Liver (tissue), 9 donors: ENCODE data around the gene MYO15A. TPM values are rescaled to one million over a fixed set of nuclear protein-coding genes. Genes with fewer than 3 reads are reported as not detected.

Source experiments
- DNase-seq: peaks from one replicate; pipeline ENCODE4 v3.0.0-alpha.2; 2017; ENCODE audit warnings: low spot score
- H3K27ac ChIP-seq, 2 donors: one replicate each; pipeline ENCODE4 v1.7.0; 2013; ENCODE audit warnings: inconsistent platforms in 2 of 2, low read length in 2 of 2, control low read depth in 1 of 2, low read depth in 1 of 2, mild to moderate bottlenecking in 1 of 2
- H3K27me3 ChIP-seq, 4 donors: one replicate each; pipeline versions ENCODE4 v1.6.1 to v1.7.0; 2013; ENCODE audit warnings: low read length in 3 of 4, inconsistent platforms in 1 of 4, mild to moderate bottlenecking in 1 of 4, moderate library complexity in 1 of 4; ENCODE audit not compliant: control insufficient read depth in 4 of 4, insufficient read depth in 4 of 4
- H3K36me3 ChIP-seq, 4 donors: one replicate each; pipeline versions ENCODE4 v1.6.1 to v1.7.0; 2013; ENCODE audit warnings: low read length in 3 of 4, mild to moderate bottlenecking in 3 of 4, low read depth in 1 of 4, moderate library complexity in 1 of 4; ENCODE audit not compliant: control insufficient read depth in 4 of 4, insufficient read depth in 3 of 4
- H3K4me1 ChIP-seq, 4 donors: one replicate each; pipeline versions ENCODE4 v1.6.1 to v1.7.0; 2013; ENCODE audit warnings: low read length in 3 of 4, mild to moderate bottlenecking in 3 of 4, moderate library complexity in 1 of 4; ENCODE audit not compliant: control insufficient read depth in 4 of 4, insufficient read depth in 4 of 4
- H3K4me3 ChIP-seq, 3 donors: one replicate each; pipeline versions ENCODE4 v1.6.1 to v1.7.0; 2013; ENCODE audit warnings: low read length in 3 of 3, control low read depth in 1 of 3, low read depth in 1 of 3, mild to moderate bottlenecking in 1 of 3
- H3K9ac ChIP-seq, 2 donors: one replicate each; pipeline ENCODE4 v1.7.0; 2013; ENCODE audit warnings: low read length in 2 of 2, mild to moderate bottlenecking in 2 of 2, moderate library complexity in 2 of 2, control low read depth in 1 of 2, low read depth in 1 of 2
- H3K9me3 ChIP-seq, 4 donors: one replicate each; pipeline versions ENCODE4 v1.6.1 to v1.7.0; 2013; ENCODE audit warnings: low read length in 3 of 4; ENCODE audit not compliant: control insufficient read depth in 4 of 4
- ATF3 ChIP-seq: IDR thresholded peaks from 2 replicates; pipeline ENCODE4 v1.6.1; 2016; ENCODE audit warnings: antibody characterized with exemption
- EGR1 ChIP-seq, 2 donors: IDR thresholded peaks; 2 replicates each; pipeline ENCODE4 v1.6.1; 2016 to 2018; ENCODE audit warnings: antibody characterized with exemption in 2 of 2, low read depth in 2 of 2
- FOXA1 ChIP-seq: IDR thresholded peaks from 2 replicates; pipeline ENCODE4 v1.6.1; 2016; ENCODE audit warnings: antibody characterized with exemption
- FOXA2 ChIP-seq: IDR thresholded peaks from 2 replicates; pipeline ENCODE4 v1.6.1; 2016; ENCODE audit warnings: antibody characterized with exemption
- GABPA ChIP-seq, 2 donors: IDR thresholded peaks in 1 of 2; conservative IDR thresholded peaks in 1 of 2; 2 replicates each; pipeline ENCODE4 v1.6.1; 2016; ENCODE audit warnings: antibody characterized with exemption in 2 of 2, mild to moderate bottlenecking in 1 of 2, moderate library complexity in 1 of 2
- JUND ChIP-seq, 2 donors: IDR thresholded peaks; 2 replicates each; pipeline ENCODE4 v1.6.1; 2016; ENCODE audit warnings: antibody characterized with exemption in 2 of 2
- NR2F2 ChIP-seq: IDR thresholded peaks from 2 replicates; pipeline ENCODE4 v1.6.1; 2016; ENCODE audit warnings: antibody characterized with exemption
- RAD21 ChIP-seq, 2 donors: IDR thresholded peaks; 2 replicates each; pipeline ENCODE4 v1.6.1; 2016; ENCODE audit warnings: antibody characterized with exemption in 2 of 2, mild to moderate bottlenecking in 2 of 2
- RXRA ChIP-seq, 2 donors: IDR thresholded peaks; 2 replicates each; pipeline ENCODE4 v1.6.1; 2017 to 2018; ENCODE audit warnings: antibody characterized with exemption in 2 of 2, mild to moderate bottlenecking in 1 of 2
- SP1 ChIP-seq: IDR thresholded peaks from 2 replicates; pipeline ENCODE4 v1.6.1; 2018; ENCODE audit warnings: antibody characterized with exemption, mild to moderate bottlenecking
- TAF1 ChIP-seq: conservative IDR thresholded peaks from 2 replicates; pipeline ENCODE4 v1.6.1; 2016; ENCODE audit warnings: antibody characterized with exemption, mild to moderate bottlenecking
- YY1 ChIP-seq: IDR thresholded peaks from 2 replicates; pipeline ENCODE4 v1.6.1; 2016; ENCODE audit warnings: antibody characterized with exemption, mild to moderate bottlenecking
- WGBS: extraction: QIAGEN DNeasy Blood & Tissue Kit; methylation state at CpG from one replicate; pipeline ENCODE4 v1.1.7; 2013; 5-methylcytosine and 5-hydroxymethylcytosine counted together
- polyA plus RNA-seq, 2 donors: library from polyadenylated mRNA; stranded (reverse) in 1 of 2; unstranded in 1 of 2; fragments of 200-250 nt in 1 of 2; fragments of >200 nt in 1 of 2; fragmentation: Nextera tagmentation in 1 of 2; extraction: Ambion mirVana in 1 of 2; gene quantifications; one replicate each; pipeline versions ENCODE4 v1.2.1 to v1.2.3, GENCODE V29; 2013 to 2015
- total RNA-seq, 2 donors: library from RNA; depleted of rRNA; stranded (reverse); fragments of >200 nt; gene quantifications; one replicate each; pipeline ENCODE4 v1.2.3, GENCODE V29; 2014
- TF ChIP-seq, protein P1 (sequence below): IDR thresholded peaks from 2 replicates; pipeline ENCODE4 v1.6.1; 2016; ENCODE audit warnings: antibody characterized with exemption, mild to moderate bottlenecking
- TF ChIP-seq, protein P2 (sequence below): IDR thresholded peaks from 2 replicates; pipeline ENCODE4 v1.6.1; 2016; ENCODE audit warnings: antibody characterized with exemption
- TF ChIP-seq, protein P3 (sequence below): IDR thresholded peaks from 2 replicates; pipeline ENCODE4 v1.6.1; 2016; ENCODE audit warnings: antibody characterized with exemption
- donor health status: healthy.
- donor health status: healthy.
- donor health status: healthy.
- donor health status: healthy.
- donor health status: healthy.

The MYO15A gene
- total and polyA plus RNA-seq, 4 donors: 0.15 to 2.9 (median 0.97) TPM

DNA sequence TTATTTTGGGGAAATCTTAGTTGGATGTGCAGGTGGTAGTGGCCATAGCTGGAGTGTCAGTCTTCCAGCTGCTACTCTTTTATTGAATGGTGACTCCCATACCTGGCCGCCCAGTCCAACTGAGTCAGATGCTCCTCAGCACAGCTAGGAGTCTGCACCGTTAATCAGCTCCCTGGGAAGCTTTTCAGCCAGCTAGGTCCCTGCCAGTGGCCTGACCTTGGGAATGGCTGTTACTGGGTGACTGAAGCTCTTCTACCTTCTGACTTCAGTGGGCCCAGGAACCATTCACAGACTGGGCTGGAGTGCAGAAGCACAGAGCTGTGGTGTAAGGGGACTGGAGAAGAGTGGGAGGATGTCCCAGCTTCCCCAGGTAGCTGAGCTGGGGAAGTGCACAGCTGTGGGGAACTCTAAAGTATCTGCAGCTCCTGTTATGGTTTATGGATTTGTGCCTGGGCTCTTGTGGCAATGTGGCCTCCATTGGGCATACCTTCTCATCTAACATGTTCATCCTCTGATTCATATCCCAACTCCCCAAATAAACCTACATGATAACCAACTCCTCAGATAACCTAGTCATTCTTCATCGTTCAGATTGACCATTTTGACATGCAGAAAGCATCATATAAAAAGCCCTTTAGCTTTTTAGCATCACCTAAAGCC is 89.1 kb downstream of the MYO15A start:
- H3K27ac ChIP-seq: no peak overlapping the region
- DNase-seq: no peak
- peaks cover 5 to 45% (median 27%) of the 10 kb centered on the region in 4 donors for H3K36me3 ChIP-seq
- H3K9ac ChIP-seq: no peak overlapping the region
- no peaks in the 10 kb centered on the region for H3K27me3 ChIP-seq
- TF ChIP-seq SP1 (no peak), YY1 (no peak), FOXA1 (no peak), TAF1 (no peak), EGR1 (IDR thresholded peaks at IDR 0.05; ENCODE audit: low read depth in 2 of 2) (no peak), RAD21 (IDR thresholded peaks at IDR 0.05) (no peak), JUND (IDR thresholded peaks at IDR 0.05) (no peak), NR2F2 (no peak)
- TF ChIP-seq, protein P1, sequence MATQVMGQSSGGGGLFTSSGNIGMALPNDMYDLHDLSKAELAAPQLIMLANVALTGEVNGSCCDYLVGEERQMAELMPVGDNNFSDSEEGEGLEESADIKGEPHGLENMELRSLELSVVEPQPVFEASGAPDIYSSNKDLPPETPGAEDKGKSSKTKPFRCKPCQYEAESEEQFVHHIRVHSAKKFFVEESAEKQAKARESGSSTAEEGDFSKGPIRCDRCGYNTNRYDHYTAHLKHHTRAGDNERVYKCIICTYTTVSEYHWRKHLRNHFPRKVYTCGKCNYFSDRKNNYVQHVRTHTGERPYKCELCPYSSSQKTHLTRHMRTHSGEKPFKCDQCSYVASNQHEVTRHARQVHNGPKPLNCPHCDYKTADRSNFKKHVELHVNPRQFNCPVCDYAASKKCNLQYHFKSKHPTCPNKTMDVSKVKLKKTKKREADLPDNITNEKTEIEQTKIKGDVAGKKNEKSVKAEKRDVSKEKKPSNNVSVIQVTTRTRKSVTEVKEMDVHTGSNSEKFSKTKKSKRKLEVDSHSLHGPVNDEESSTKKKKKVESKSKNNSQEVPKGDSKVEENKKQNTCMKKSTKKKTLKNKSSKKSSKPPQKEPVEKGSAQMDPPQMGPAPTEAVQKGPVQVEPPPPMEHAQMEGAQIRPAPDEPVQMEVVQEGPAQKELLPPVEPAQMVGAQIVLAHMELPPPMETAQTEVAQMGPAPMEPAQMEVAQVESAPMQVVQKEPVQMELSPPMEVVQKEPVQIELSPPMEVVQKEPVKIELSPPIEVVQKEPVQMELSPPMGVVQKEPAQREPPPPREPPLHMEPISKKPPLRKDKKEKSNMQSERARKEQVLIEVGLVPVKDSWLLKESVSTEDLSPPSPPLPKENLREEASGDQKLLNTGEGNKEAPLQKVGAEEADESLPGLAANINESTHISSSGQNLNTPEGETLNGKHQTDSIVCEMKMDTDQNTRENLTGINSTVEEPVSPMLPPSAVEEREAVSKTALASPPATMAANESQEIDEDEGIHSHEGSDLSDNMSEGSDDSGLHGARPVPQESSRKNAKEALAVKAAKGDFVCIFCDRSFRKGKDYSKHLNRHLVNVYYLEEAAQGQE: no peak
- TF ChIP-seq, protein P2, sequence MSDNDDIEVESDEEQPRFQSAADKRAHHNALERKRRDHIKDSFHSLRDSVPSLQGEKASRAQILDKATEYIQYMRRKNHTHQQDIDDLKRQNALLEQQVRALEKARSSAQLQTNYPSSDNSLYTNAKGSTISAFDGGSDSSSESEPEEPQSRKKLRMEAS: no peak
- peaks cover 0 to 17% (median 5%) of the 10 kb centered on the region in 4 donors for H3K4me1 ChIP-seq
- WGBS: 90% methylated on average over 3 of the region's 3 CpGs
- H3K9me3 ChIP-seq: no peaks in the 10 kb centered on the region
- H3K4me3 ChIP-seq: no peak overlapping the region

DNA sequence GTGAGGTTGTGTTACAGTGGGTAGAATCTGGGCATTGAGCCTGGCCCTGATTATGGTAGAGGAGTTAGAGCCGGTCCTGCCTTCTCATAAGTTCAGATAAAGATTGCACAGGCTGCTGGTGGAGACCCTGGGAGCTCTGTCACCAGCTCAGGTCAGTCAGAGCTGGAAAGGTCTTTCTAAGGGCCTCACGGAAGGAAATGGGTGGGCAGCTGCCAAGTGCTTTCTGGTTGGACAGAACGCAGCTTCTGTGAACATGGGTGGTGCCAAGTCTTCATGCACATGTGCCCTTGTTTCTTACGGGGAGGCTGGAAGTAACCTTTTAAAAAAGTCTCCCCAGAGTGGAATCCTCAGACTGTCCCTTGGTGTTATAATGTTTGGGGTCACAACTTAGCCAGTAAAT is 90.0 kb downstream of the MYO15A start:
- no peaks in the 10 kb centered on the region for H3K9me3 ChIP-seq
- peaks cover 5 to 47% (median 27%) of the 10 kb centered on the region in 4 donors for H3K36me3 ChIP-seq
- DNase-seq: no peak
- no peak overlapping the region for H3K4me3 ChIP-seq
- H3K4me1 ChIP-seq: peaks cover 1 to 23% (median 9%) of the 10 kb centered on the region in 4 donors
- no peaks in the 10 kb centered on the region for H3K27me3 ChIP-seq
- WGBS: 73% methylated on average over 4 of the region's 4 CpGs
- no peak overlapping the region for H3K27ac ChIP-seq
- H3K9ac ChIP-seq: no peak overlapping the region
- no peak for TF ChIP-seq JUND (IDR thresholded peaks at IDR 0.05)
- TF ChIP-seq SP1: no peak
- TF ChIP-seq, protein P2: no peak
- no peak for TF ChIP-seq TAF1
- TF ChIP-seq YY1: no peak
- no peak for TF ChIP-seq RAD21 (IDR thresholded peaks at IDR 0.05)
- TF ChIP-seq ATF3: no peak
- TF ChIP-seq FOXA2: no peak
- TF ChIP-seq GABPA (IDR thresholded peaks at IDR 0.05 in 1 of 2, conservative IDR thresholded peaks at IDR 0.05 in 1 of 2): no peak
- no peak for TF ChIP-seq RXRA (IDR thresholded peaks at IDR 0.05)
- TF ChIP-seq FOXA1: no peak
- TF ChIP-seq, protein P3, sequence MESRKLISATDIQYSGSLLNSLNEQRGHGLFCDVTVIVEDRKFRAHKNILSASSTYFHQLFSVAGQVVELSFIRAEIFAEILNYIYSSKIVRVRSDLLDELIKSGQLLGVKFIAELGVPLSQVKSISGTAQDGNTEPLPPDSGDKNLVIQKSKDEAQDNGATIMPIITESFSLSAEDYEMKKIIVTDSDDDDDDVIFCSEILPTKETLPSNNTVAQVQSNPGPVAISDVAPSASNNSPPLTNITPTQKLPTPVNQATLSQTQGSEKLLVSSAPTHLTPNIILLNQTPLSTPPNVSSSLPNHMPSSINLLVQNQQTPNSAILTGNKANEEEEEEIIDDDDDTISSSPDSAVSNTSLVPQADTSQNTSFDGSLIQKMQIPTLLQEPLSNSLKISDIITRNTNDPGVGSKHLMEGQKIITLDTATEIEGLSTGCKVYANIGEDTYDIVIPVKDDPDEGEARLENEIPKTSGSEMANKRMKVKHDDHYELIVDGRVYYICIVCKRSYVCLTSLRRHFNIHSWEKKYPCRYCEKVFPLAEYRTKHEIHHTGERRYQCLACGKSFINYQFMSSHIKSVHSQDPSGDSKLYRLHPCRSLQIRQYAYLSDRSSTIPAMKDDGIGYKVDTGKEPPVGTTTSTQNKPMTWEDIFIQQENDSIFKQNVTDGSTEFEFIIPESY: no peak
- no peak for TF ChIP-seq NR2F2
